GM21360 (cell line): ENCODE results near the gene GCNT2.
"Not testable (repeated sequence)": the region's sequence is repeated elsewhere in the genome, so short reads cannot be mapped to it uniquely, and the experiment has no call there.

Experiments used
- ATAC-seq: cut with Tn5 transposase; IDR thresholded peaks from one replicate; pipeline ENCODE4 v1.9.1; 2021; ENCODE audit warnings: mild to moderate bottlenecking, moderate library complexity; ENCODE audit not compliant: unreplicated experiment

GCNT2 gene

GRCh38 chr6:10577112-10577511 is 56.0 kb downstream of the GCNT2 start:
- ATAC-seq = no peak

GRCh38 chr6:10578723-10579122 is 57.6 kb downstream of the GCNT2 start:
- no peak for ATAC-seq

GRCh38 chr6:10579803-10580202 is 58.7 kb downstream of the GCNT2 start:
- no peak for ATAC-seq

GRCh38 chr6:10580570-10580969 is 59.4 kb downstream of the GCNT2 start:
- ATAC-seq = no peak

GRCh38 chr6:10581402-10581801 is 60.3 kb downstream of the GCNT2 start:
- not testable (repeated sequence) for ATAC-seq

- no peak for ATAC-seq
Observed at GRCh38 chr6:10582774-10583508, 61.8 kb downstream of the GCNT2 start.

GRCh38 chr6:10583509-10583901 is 62.4 kb downstream of the GCNT2 start:
- ATAC-seq = no peak

GRCh38 chr6:10584607-10585006 is 63.5 kb downstream of the GCNT2 start:
- no peak for ATAC-seq

- ATAC-seq = no peak
Observed at GRCh38 chr6:10585209-10585845, 64.2 kb downstream of the GCNT2 start.

GRCh38 chr6:10586302-10586701 is 65.2 kb downstream of the GCNT2 start:
- no peak for ATAC-seq

GRCh38 chr6:10587656-10588406 is 66.7 kb downstream of the GCNT2 start:
- no peak for ATAC-seq

GRCh38 chr6:10588562-10589428 is 67.6 kb downstream of the GCNT2 start:
- no peak for ATAC-seq

GRCh38 chr6:10589429-10589727 is 68.2 kb downstream of the GCNT2 start:
- no peak for ATAC-seq

- no peak for ATAC-seq
Observed at GRCh38 chr6:10589983-10590382, 68.8 kb downstream of the GCNT2 start.

GRCh38 chr6:10591422-10592160 is 70.4 kb downstream of the GCNT2 start:
- ATAC-seq = no peak

GRCh38 chr6:10595731-10596664 is 74.8 kb downstream of the GCNT2 start:
- no peak for ATAC-seq

- ATAC-seq = no peak
Observed at GRCh38 chr6:10597499-10598001, 76.4 kb downstream of the GCNT2 start.

GRCh38 chr6:10598084-10598960 is 77.2 kb downstream of the GCNT2 start:
- ATAC-seq = no peak
